HCT116 (cell line): ENCODE data around the gene CCDC30. TPM values are rescaled to one million over a fixed set of nuclear protein-coding genes. Genes with fewer than 3 reads are reported as not detected.

Experiments used
- ATAC-seq: fragments of 200-7000 bp; cut with Tn5 transposase; 2 replicates; pipeline ENCODE4 v1.9.1; 2020; ENCODE audit warnings: mild to moderate bottlenecking, moderate library complexity
- BruUV-seq: library from RNA; stranded (reverse); fragments of 400-500 nt; replicated peaks from 2 replicates; lab custom pipeline; 2021; lab: Mats Ljungman, UMichigan
- CTCF ChIA-PET: fragments of 300-600 bp; sonication (Branson Sonifier 250); formaldehyde crosslinking; loops from one replicate; lab custom pipeline; 2021; ENCODE audit warnings: antibody characterized with exemption; lab: Charles Lee
- POLR2A ChIA-PET: fragments of 300-600, 350-600 bp; sonication (Branson Sonifier 250); formaldehyde crosslinking; loops from one replicate; lab custom pipeline; 2021; ENCODE audit warnings: antibody characterized with exemption; lab: Charles Lee
- RAD21 ChIA-PET, 2 experiments: fragments of 300-600 bp; sonication (Branson Sonifier 250); formaldehyde crosslinking; loops; one replicate each; lab custom pipeline; 2023; ENCODE audit warnings: low total read pairs in 2 of 2; ENCODE audit not compliant: uncharacterized antibody in 2 of 2, unreplicated experiment in 2 of 2, low non-redundant PET in 1 of 2; lab: Charles Lee
- DNase-seq: peaks from one replicate; pipeline ENCODE4 v3.0.0-alpha.2; 2010; ENCODE audit warnings: low read depth, low spot score
- H2AFZ ChIP-seq: fragments of 200-600 bp; shearing (Covaris generic), sonication (generic); 2 replicates; pipeline ENCODE4 v1.6.1; 2017; ENCODE audit warnings: low read depth, mixed run types, mixed read lengths, antibody characterized with exemption, low read length; ENCODE audit not compliant: poor library complexity, severe bottlenecking
- H3K27ac ChIP-seq: 2 replicates; pipeline ENCODE4 v1.5.1; 2012; ENCODE audit warnings: low read depth, low read length
- H3K27me3 ChIP-seq: fragments of 200-600 bp; sonication (generic); 2 replicates; pipeline ENCODE4 v1.6.1; 2016; ENCODE audit warnings: mixed run types, low read length, mixed read lengths; ENCODE audit not compliant: insufficient read depth
- H3K36me3 ChIP-seq, 2 experiments: fragments of 200-500 bp in 1 of 2; fragments of 200-600 bp in 1 of 2; sonication (Bioruptor generic) in 1 of 2; sonication (generic) in 1 of 2; 2 replicates each; pipeline versions ENCODE4 v1.5.1 to v1.6.1; 2014 to 2016; ENCODE audit warnings: low read length in 2 of 2, inconsistent platforms in 1 of 2, mixed read lengths in 1 of 2, mixed run types in 1 of 2; ENCODE audit not compliant: insufficient read depth in 2 of 2, control insufficient read depth in 1 of 2
- H3K4me1 ChIP-seq, 2 experiments: fragments of 200-600 bp in 1 of 2; sonication (generic) in 1 of 2; 2 replicates each; pipeline versions ENCODE4 v1.5.1 to v1.6.1; 2012 to 2017; ENCODE audit warnings: low read length in 2 of 2, inconsistent platforms in 1 of 2, mild to moderate bottlenecking in 1 of 2, mixed read lengths in 1 of 2, mixed run types in 1 of 2, moderate library complexity in 1 of 2; ENCODE audit not compliant: insufficient read depth in 2 of 2, control insufficient read depth in 1 of 2
- H3K4me2 ChIP-seq: fragments of 200-600 bp; sonication (generic); 2 replicates; pipeline ENCODE4 v1.6.1; 2017; ENCODE audit warnings: mixed run types, low read length, mixed read lengths
- H3K4me3 ChIP-seq, 2 experiments: fragments of 200-600 bp in 1 of 2; sonication (generic) in 1 of 2; replicated peaks in 1 of 2; 2 replicates each; pipeline ENCODE4 v1.5.1; 2011 to 2016; ENCODE audit warnings: low read length in 2 of 2, control low read depth in 1 of 2, low read depth in 1 of 2, mild to moderate bottlenecking in 1 of 2, mixed read lengths in 1 of 2, mixed run types in 1 of 2
- H3K79me2 ChIP-seq: fragments of 200-600 bp; sonication (generic); 2 replicates; pipeline ENCODE4 v1.6.1; 2017; ENCODE audit warnings: mild to moderate bottlenecking, mixed run types, low read length, moderate library complexity, mixed read lengths; ENCODE audit not compliant: insufficient read depth
- H3K9ac ChIP-seq: fragments of 200-600 bp; sonication (generic); 2 replicates; pipeline ENCODE4 v1.6.1; 2016; ENCODE audit warnings: low read length, mixed read lengths
- H3K9me2 ChIP-seq: fragments of 200-600 bp; sonication (generic), shearing (Covaris generic); 2 replicates; pipeline ENCODE4 v1.6.1; 2017; ENCODE audit warnings: mixed run types, mild to moderate bottlenecking, moderate library complexity; ENCODE audit not compliant: insufficient read depth
- H3K9me3 ChIP-seq, 2 experiments: fragments of 200-500 bp in 1 of 2; fragments of 200-600 bp in 1 of 2; sonication (Bioruptor generic) in 1 of 2; sonication (generic) in 1 of 2; 2 replicates each; pipeline ENCODE4 v1.6.1; 2014 to 2017; ENCODE audit warnings: low read length in 2 of 2, mixed read lengths in 2 of 2, inconsistent platforms in 1 of 2, low read depth in 1 of 2, mild to moderate bottlenecking in 1 of 2, mixed run types in 1 of 2, moderate library complexity in 1 of 2; ENCODE audit not compliant: control insufficient read depth in 1 of 2, insufficient read depth in 1 of 2
- H4K20me1 ChIP-seq: fragments of 200-600 bp; sonication (generic), shearing (Covaris generic); 2 replicates; pipeline ENCODE4 v1.6.1; 2017; ENCODE audit warnings: mixed run types, mild to moderate bottlenecking, moderate library complexity; ENCODE audit not compliant: insufficient read depth
- CEBPB ChIP-seq: IDR thresholded peaks from 2 replicates; pipeline ENCODE4 v1.6.1; 2012; ENCODE audit warnings: low read depth
- CTCF ChIP-seq, 3 experiments: fragments of 200-600 bp in 1 of 3; sonication (generic) in 1 of 3; IDR thresholded peaks in 2 of 3; conservative IDR thresholded peaks in 1 of 3; 2 replicates each; pipeline ENCODE4 v1.5.1; 2012 to 2017; ENCODE audit warnings: low read depth in 2 of 3, low read length in 2 of 3, antibody characterized with exemption in 1 of 3, borderline replicate concordance in 1 of 3, control low read depth in 1 of 3, mild to moderate bottlenecking in 1 of 3, mixed read lengths in 1 of 3, mixed run types in 1 of 3, moderate library complexity in 1 of 3; ENCODE audit not compliant: insufficient read depth in 1 of 3
- ELF1 ChIP-seq: IDR thresholded peaks from 2 replicates; pipeline ENCODE4 v1.6.1; 2012; ENCODE audit warnings: low read depth, borderline replicate concordance
- EZH2phosphoT487 ChIP-seq: fragments of 200-600 bp; IDR thresholded peaks from 2 replicates; pipeline ENCODE4 v1.6.1; 2018; ENCODE audit warnings: antibody characterized with exemption, borderline replicate concordance
- JUND ChIP-seq: IDR thresholded peaks from 2 replicates; pipeline ENCODE4 v1.6.1; 2012
- POLR2A ChIP-seq: IDR thresholded peaks from 2 replicates; pipeline ENCODE4 v1.7.0; 2011; ENCODE audit warnings: borderline replicate concordance; ENCODE audit not compliant: insufficient read depth, insufficient read length; ENCODE audit errors: extremely low read depth
- POLR2AphosphoS5 ChIP-seq: IDR thresholded peaks from 2 replicates; pipeline ENCODE4 v1.6.1; 2011; ENCODE audit warnings: mild to moderate bottlenecking, low read depth, low read length, moderate library complexity
- REST ChIP-seq: IDR thresholded peaks from 2 replicates; pipeline ENCODE4 v1.6.1; 2012; ENCODE audit warnings: low read depth
- SP1 ChIP-seq: IDR thresholded peaks from 2 replicates; pipeline ENCODE4 v1.6.1; 2012; ENCODE audit warnings: low read depth
- SRF ChIP-seq: IDR thresholded peaks from 2 replicates; pipeline ENCODE4 v1.6.1; 2012; ENCODE audit warnings: low read depth
- TCF7L2 ChIP-seq: IDR thresholded peaks from 2 replicates; pipeline ENCODE4 v1.7.0; 2011; ENCODE audit warnings: borderline replicate concordance, inconsistent platforms; ENCODE audit not compliant: insufficient read depth, insufficient read length; ENCODE audit errors: extremely low read depth
- ZNF274 ChIP-seq: fragments of 200-500 bp; sonication (Bioruptor generic); IDR thresholded peaks from 2 replicates; pipeline ENCODE4 v1.6.1; 2014; ENCODE audit warnings: mild to moderate bottlenecking, low read depth, low read length, inconsistent platforms
- intact Hi-C: fragments of 100-400 bp; cut with micrococcal nuclease; formaldehyde crosslinking; loops from 2 replicates; pipeline ENCODE4 v1.10.0; 2022
- total RNA-seq: library from RNA; stranded (reverse); gene quantifications from one replicate; pipeline ENCODE4 v1.2.1, GENCODE V29; 2021; ENCODE audit not compliant: unreplicated experiment

The CCDC30 gene
- total RNA-seq, 1 experiment from 2014 or later, result 2.0 TPM

- ChIA-PET RAD21 (no interaction called here), CTCF (no interaction called here)
- Histone ChIP-seq H3K27ac (no peak overlapping the region), H2AFZ (no peak overlapping the region), H3K79me2 (no peaks in the 10 kb centered on the region)
- ATAC-seq, result no peak
- TF ChIP-seq POLR2AphosphoS5 (no peak), POLR2A (no peak), TCF7L2 (no peak), CTCF (IDR thresholded peaks at IDR 0.05 in 2 of 3, conservative IDR thresholded peaks at IDR 0.05 in 1 of 3; ENCODE audit: borderline replicate concordance in 1 of 3, insufficient read depth in 1 of 3, low read depth in 2 of 3, low read length in 2 of 3) (no peak), SP1 (no peak), CEBPB (no peak)
- TF ChIP-seq, all 23 proteins: peak for 0
- no peaks in the 10 kb centered on the region for H3K4me1 ChIP-seq
- H3K9me2 ChIP-seq, result no peaks in the 10 kb centered on the region
- BruUV-seq, result no TSS peak
- no peaks in the 10 kb centered on the region for H4K20me1 ChIP-seq
- intact Hi-C loops, result no loop called here
- no peak overlapping the region for H3K4me2 ChIP-seq
- no peak overlapping the region for H3K4me3 ChIP-seq
- H3K9me3 ChIP-seq, result no peaks in the 10 kb centered on the region
- POLR2A ChIA-PET, result no interaction called here
- no peak for DNase-seq
- no peak overlapping the region for H3K9ac ChIP-seq
- H3K36me3 ChIP-seq, result no peaks in the 10 kb centered on the region
- H3K27me3 ChIP-seq, result no peaks in the 10 kb centered on the region
Observed at GRCh38 chr1:42433369-42433768, 29.7 kb upstream of the CCDC30 start.

GRCh38 chr1:42434340-42434739 lies 28.7 kb upstream of the CCDC30 start:
- Histone ChIP-seq H3K4me2 (no peak overlapping the region), H3K36me3 (no peaks in the 10 kb centered on the region), H4K20me1 (no peaks in the 10 kb centered on the region), H3K9me3 (no peaks in the 10 kb centered on the region), H3K27me3 (no peaks in the 10 kb centered on the region), H3K79me2 (no peaks in the 10 kb centered on the region), H3K9me2 (no peaks in the 10 kb centered on the region), H3K9ac (no peak overlapping the region), H3K4me1 (no peaks in the 10 kb centered on the region; a peak in 1 of 4 replicates), H2AFZ (no peak overlapping the region), H3K4me3 (no peak overlapping the region), H3K27ac (no peak overlapping the region)
- no TSS peak for BruUV-seq
- ChIA-PET RAD21 (no interaction called here), CTCF (no interaction called here), POLR2A (no interaction called here)
- ATAC-seq (no peak), DNase-seq (no peak)
- intact Hi-C loops, result no loop called here
- TF ChIP-seq ELF1, result no peak
- no peak for TF ChIP-seq POLR2AphosphoS5
- no peak for TF ChIP-seq SRF
- TF ChIP-seq ZNF274, result no peak
- no peak for TF ChIP-seq CTCF (IDR thresholded peaks at IDR 0.05 in 2 of 3, conservative IDR thresholded peaks at IDR 0.05 in 1 of 3; ENCODE audit: borderline replicate concordance in 1 of 3, insufficient read depth in 1 of 3, low read depth in 2 of 3, low read length in 2 of 3)
- TF ChIP-seq POLR2A, result no peak
- no peak for TF ChIP-seq SP1
- no peak for TF ChIP-seq JUND
- TF ChIP-seq REST, result no peak
- no peak for TF ChIP-seq EZH2phosphoT487
